ENCODE results near the gene ATP5F1D. TPM values are rescaled to one million over a fixed set of nuclear protein-coding genes. Genes with fewer than 3 reads are reported as not detected.

The ATP5F1D gene
- total RNA-seq, 1 donor from 2014 or later, result 692 TPM

- intact Hi-C loops (cut with DNase I), result no loop called here
- no peak for ATAC-seq (ENCODE audit: poor library complexity)
Measured at GRCh38 chr19:1291761-1292418, 50.3 kb downstream of the ATP5F1D start.

GRCh38 chr19:1292419-1293151 lies 51.0 kb downstream of the ATP5F1D start:
- intact Hi-C loops (cut with DNase I), result no loop called here

More at GRCh38 chr19:1291761-1292418, 50.3 kb downstream of the ATP5F1D start:
- DNase-seq, result no peak

GRCh38 chr19:1293782-1294604 lies 52.4 kb downstream of the ATP5F1D start:
- intact Hi-C loops (cut with DNase I), result no loop called here

More at GRCh38 chr19:1292419-1293151, 51.0 kb downstream of the ATP5F1D start:
- DNase-seq (no peak), ATAC-seq (ENCODE audit: poor library complexity) (no peak)

More at GRCh38 chr19:1293782-1294604, 52.4 kb downstream of the ATP5F1D start:
- DNase-seq, result no peak
- ATAC-seq (ENCODE audit: poor library complexity), result no peak

Other genes with a start within 250 kb of the ATP5F1D start
- gene GRIN3B, start 241.3 kb upstream of the ATP5F1D start, total RNA-seq, result not detected
- gene TMEM259, start 220.6 kb upstream of the ATP5F1D start, total RNA-seq, result 109 TPM
- not detected for gene RNU6-2, start 220.2 kb upstream of the ATP5F1D start, total RNA-seq
- gene CNN2, start 215.1 kb upstream of the ATP5F1D start, total RNA-seq, result 69.8 TPM
- 5.2 TPM for gene ABCA7, start 201.6 kb upstream of the ATP5F1D start, total RNA-seq
- 5.1 TPM for gene ARHGAP45, start 174.6 kb upstream of the ATP5F1D start, total RNA-seq
- 146 TPM for gene POLR2E, start 146.4 kb upstream of the ATP5F1D start, total RNA-seq
- 345 TPM for gene GPX4, start 137.8 kb upstream of the ATP5F1D start, total RNA-seq
- 15.1 TPM for gene SBNO2, start 67.5 kb upstream of the ATP5F1D start, total RNA-seq
- 54.8 TPM for gene STK11, start 36.0 kb upstream of the ATP5F1D start, total RNA-seq
- 1.1 TPM for gene CBARP, start 3.7 kb upstream of the ATP5F1D start, total RNA-seq
- gene MIDN, start 6.8 kb downstream of the ATP5F1D start, total RNA-seq, result 54.1 TPM
- 219 TPM for gene CIRBP, start 27.6 kb downstream of the ATP5F1D start, total RNA-seq
- 12.4 TPM for gene FAM174C, start 33.8 kb downstream of the ATP5F1D start, total RNA-seq
- gene EFNA2, start 44.1 kb downstream of the ATP5F1D start, total RNA-seq, result not detected
- 461 TPM for gene NDUFS7, start 142.2 kb downstream of the ATP5F1D start, total RNA-seq
- gene GAMT, start 159.8 kb downstream of the ATP5F1D start, total RNA-seq, result 93.5 TPM
- 82.9 TPM for gene DAZAP1, start 165.8 kb downstream of the ATP5F1D start, total RNA-seq
- 671 TPM for gene RPS15, start 196.6 kb downstream of the ATP5F1D start, total RNA-seq
- gene APC2, start 208.4 kb downstream of the ATP5F1D start, total RNA-seq, result 0.22 TPM
- 18.3 TPM for gene C19orf25, start 237.5 kb downstream of the ATP5F1D start, total RNA-seq
- 1.4 TPM for gene PCSK4, start 248.6 kb downstream of the ATP5F1D start, total RNA-seq
- 1.1 TPM for gene REEP6, start 249.4 kb downstream of the ATP5F1D start, total RNA-seq

Data from Right ventricle myocardium superior (tissue), 1 donor.